ENCODE results near the gene BTG1.

GRCh38 chr12:92133171-92133570 lies 12.5 kb downstream of the BTG1 start:
- no peak for TF ChIP-seq CTCF (conservative IDR thresholded peaks at IDR 0.05; ENCODE audit: low read depth, low read length)
- TF ChIP-seq BHLHE40 (IDR thresholded peaks at IDR 0.05; ENCODE audit: low read depth, low read length): no peak
- TF ChIP-seq CEBPB (IDR thresholded peaks at IDR 0.05; ENCODE audit: low read depth, low read length): no peak
- no peak for TF ChIP-seq MXI1 (IDR thresholded peaks at IDR 0.05; ENCODE audit: borderline replicate concordance, low read depth, low read length)
- TF ChIP-seq RAD21 (IDR thresholded peaks at IDR 0.05; ENCODE audit: low read length): no peak
- no peak for TF ChIP-seq POLR2A (IDR thresholded peaks at IDR 0.05; ENCODE audit: low read depth, low read length)
- TF ChIP-seq RCOR1 (IDR thresholded peaks at IDR 0.05; ENCODE audit: insufficient replicate concordance, low read length): no peak
- TF ChIP-seq RFX5 (IDR thresholded peaks at IDR 0.05; ENCODE audit: low read depth, low read length): no peak
- no peak for TF ChIP-seq SMC3 (IDR thresholded peaks at IDR 0.05; ENCODE audit: low read depth, low read length)
- no peak for TF ChIP-seq FOS (IDR thresholded peaks at IDR 0.05; ENCODE audit: low read depth, low read length)
